Naive thymus-derived CD4-positive, alpha-beta T cell (primary cell): ENCODE results near the gene KCNAB1. TPM values are rescaled to one million over a fixed set of nuclear protein-coding genes. Genes with fewer than 3 reads are reported as not detected.

Experiments
- ATAC-seq: fragments of 150-1000 bp; cut with Tn5 transposase; 2 replicates; pipeline ENCODE4 v1.10.0; 2021; ENCODE audit warnings: mild to moderate bottlenecking, moderate library complexity
- CTCF ChIA-PET: fragments of 350-600 bp; sonication (Branson Sonifier 250); formaldehyde crosslinking; loops from one replicate; lab custom pipeline; 2021; ENCODE audit warnings: antibody characterized with exemption; lab: Charles Lee
- POLR2A ChIA-PET: fragments of 350-600 bp; sonication (Branson Sonifier 250); formaldehyde crosslinking; loops from one replicate; lab custom pipeline; 2021; ENCODE audit warnings: antibody characterized with exemption, inconsistent platforms; lab: Charles Lee
- DNase-seq, 9 donors: peaks; one replicate each; pipeline versions ENCODE4 v3.0.0 to v3.0.0-alpha.2; 2020 to 2022; ENCODE audit warnings: mixed read lengths in 1 of 9
- H3K27ac ChIP-seq: one replicate; pipeline ENCODE4 v1.7.0; 2013; ENCODE audit warnings: mild to moderate bottlenecking, low read depth, low read length, moderate library complexity
- H3K27me3 ChIP-seq, 2 donors: one replicate each; pipeline ENCODE4 v1.7.0; 2013; ENCODE audit warnings: low read length in 2 of 2, mild to moderate bottlenecking in 2 of 2, moderate library complexity in 2 of 2; ENCODE audit not compliant: control insufficient read depth in 2 of 2, insufficient read depth in 2 of 2
- H3K36me3 ChIP-seq, 3 experiments: 1 replicate in 2 of 3; 2 replicates in 1 of 3; pipeline ENCODE4 v1.7.0; 2013; ENCODE audit warnings: low read length in 3 of 3, mild to moderate bottlenecking in 3 of 3, moderate library complexity in 1 of 3; ENCODE audit not compliant: insufficient read depth in 3 of 3, control insufficient read depth in 2 of 3
- H3K4me1 ChIP-seq, 2 donors: one replicate each; pipeline ENCODE4 v1.7.0; 2013; ENCODE audit warnings: low read length in 2 of 2, mild to moderate bottlenecking in 2 of 2, moderate library complexity in 1 of 2; ENCODE audit not compliant: control insufficient read depth in 2 of 2, insufficient read depth in 2 of 2
- H3K4me3 ChIP-seq: 2 replicates; pipeline ENCODE4 v1.7.0; 2013; ENCODE audit warnings: mild to moderate bottlenecking, low read length
- H3K9me3 ChIP-seq, 3 experiments: 1 replicate in 2 of 3; 2 replicates in 1 of 3; pipeline ENCODE4 v1.7.0; 2013; ENCODE audit warnings: low read length in 3 of 3; ENCODE audit not compliant: control insufficient read depth in 2 of 3
- H3K27ac Mint-ChIP-seq, 9 donors: one replicate each; pipeline ENCODE4 v1.8.0; 2020 to 2022; ENCODE audit warnings: mixed read lengths in 9 of 9, mild to moderate bottlenecking in 8 of 9, moderate library complexity in 5 of 9, inconsistent platforms in 2 of 9
- H3K27me3 Mint-ChIP-seq, 5 donors: one replicate each; pipeline ENCODE4 v1.8.0; 2021 to 2022; ENCODE audit warnings: mixed read lengths in 5 of 5, mild to moderate bottlenecking in 1 of 5
- H3K36me3 Mint-ChIP-seq, 5 donors: one replicate each; pipeline ENCODE4 v1.8.0; 2020 to 2022; ENCODE audit warnings: mixed read lengths in 5 of 5, mild to moderate bottlenecking in 3 of 5, inconsistent platforms in 1 of 5
- H3K4me1 Mint-ChIP-seq, 7 donors: one replicate each; pipeline ENCODE4 v1.8.0; 2020 to 2022; ENCODE audit warnings: mixed read lengths in 7 of 7, mild to moderate bottlenecking in 3 of 7, inconsistent platforms in 1 of 7
- H3K4me3 Mint-ChIP-seq, 10 donors: one replicate each; pipeline ENCODE4 v1.8.0; 2020 to 2022; ENCODE audit warnings: mild to moderate bottlenecking in 10 of 10, mixed read lengths in 10 of 10, moderate library complexity in 6 of 10, inconsistent platforms in 2 of 10
- H3K9me3 Mint-ChIP-seq, 11 donors: one replicate each; pipeline ENCODE4 v1.8.0; 2020 to 2022; ENCODE audit warnings: mixed read lengths in 11 of 11, mild to moderate bottlenecking in 4 of 11, inconsistent platforms in 1 of 11, moderate library complexity in 1 of 11
- intact Hi-C, 2 donors: fragments of 100-400 bp; cut with micrococcal nuclease; formaldehyde crosslinking; loops; one replicate each; pipeline ENCODE4 v1.15.1; 2023
- polyA plus RNA-seq, 2 donors: library from polyadenylated mRNA; unstranded; fragments of 300-500 nt; fragmentation: Illumina TruSeq; gene quantifications; one replicate each; pipeline ENCODE4 v1.2.3, GENCODE V29; 2021
- total RNA-seq, 6 experiments: library from RNA in 5 of 6; stranded (reverse) in 5 of 6; gene quantifications; 1 replicate in 5 of 6; 2 replicates in 1 of 6; pipeline ENCODE4 v1.2.3 and lab custom pipeline; 2021 to 2026

Gene KCNAB1
- total and polyA plus RNA-seq, 7 experiments from 2014 or later = 0.09 to 0.17 TPM; not detected in 5

DNA sequence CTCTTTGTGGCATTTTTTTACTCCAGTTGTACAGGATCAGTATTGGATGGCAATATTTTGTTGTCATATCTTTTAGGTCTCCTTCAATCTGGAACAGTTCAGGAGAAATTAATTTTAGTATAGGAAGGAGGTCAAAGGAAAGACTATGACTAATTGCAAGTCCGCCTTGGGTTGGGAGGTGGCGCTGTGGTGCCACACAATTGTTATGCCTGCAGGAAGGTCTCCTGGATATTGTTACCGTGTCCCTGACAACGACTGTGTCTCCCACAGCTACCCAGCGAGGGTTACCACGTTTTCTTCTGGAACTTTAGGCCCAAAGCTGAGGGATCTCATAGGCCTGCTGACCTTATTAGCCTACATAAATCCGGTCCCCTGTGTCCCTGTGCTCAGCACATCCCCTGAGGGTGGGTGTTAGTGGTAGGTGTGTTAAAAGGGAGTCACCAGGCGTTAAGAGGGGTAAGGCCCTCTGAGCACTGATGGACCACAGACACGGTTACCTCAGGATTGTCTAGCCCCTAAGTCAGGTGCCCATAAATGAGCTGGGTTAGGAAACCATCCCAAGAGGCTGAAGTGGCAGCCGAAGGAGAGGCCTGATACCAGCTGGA, 31.5 kb downstream of the KCNAB1 start:
- no peak overlapping the region for H3K4me3 Mint-ChIP-seq
- no peaks in the 10 kb centered on the region for H3K36me3 ChIP-seq
- DNase-seq (peak in 7 of 9 donors; percentile 18 to 40 (median 27)), ATAC-seq (peak; percentile 58)
- H3K4me1 Mint-ChIP-seq = peaks cover 0 to 7% (median 0%) of the 10 kb centered on the region in 7 donors
- no peaks in the 10 kb centered on the region for H3K9me3 ChIP-seq
- H3K9me3 Mint-ChIP-seq = peaks cover 0 to 5% (median 0%) of the 10 kb centered on the region in 11 donors
- no peak overlapping the region for H3K27ac Mint-ChIP-seq
- H3K27me3 Mint-ChIP-seq = peaks cover 0 to 18% (median 0%) of the 10 kb centered on the region in 5 donors
- no peaks in the 10 kb centered on the region for H3K4me1 ChIP-seq
- H3K36me3 Mint-ChIP-seq = peaks cover 0 to 5% (median 0%) of the 10 kb centered on the region in 5 donors
- intact Hi-C loops = loop anchor here (1.0 to 5.0 kb wide), 5 partner anchors 230 to 1051 kb away; no protein-coding TSS in a partner anchor
- CTCF ChIA-PET = interaction anchor here (0.8 to 7.3 kb wide), 10 partner anchors 8 to 986 kb away, joined by 3 to 91 read pairs (median 8); partner anchors contain the start of gene SSR3
- no peak overlapping the region for H3K4me3 ChIP-seq
- H3K27me3 ChIP-seq = no peaks in the 10 kb centered on the region
- POLR2A ChIA-PET = interaction anchor here (0.7 to 0.8 kb wide), 2 partner anchors 982 to 1024 kb away, joined by 3 read pairs; no protein-coding TSS in a partner anchor
- H3K27ac ChIP-seq = no peak overlapping the region

GRCh38 chr3:156158656-156159295, 38.4 kb downstream of the KCNAB1 start:
- no peaks in the 10 kb centered on the region for H3K27me3 ChIP-seq
- CTCF ChIA-PET = interaction anchor here (0.8 to 1.2 kb wide), 3 partner anchors 11 to 350 kb away, joined by 3 to 4 read pairs (median 4); no protein-coding TSS in a partner anchor
- Mint-ChIP-seq H3K9me3 (peaks cover 0 to 5% (median 0%) of the 10 kb centered on the region in 11 donors), H3K36me3 (peaks cover 0 to 5% (median 0%) of the 10 kb centered on the region in 5 donors), H3K4me3 (no peak overlapping the region), H3K4me1 (peaks cover 5 to 21% (median 16%) of the 10 kb centered on the region in 7 donors), H3K27ac (no peak overlapping the region), H3K27me3 (peaks cover 0 to 15% (median 0%) of the 10 kb centered on the region in 5 donors)
- peaks cover 6 to 10% of the 10 kb centered on the region in 2 donors for H3K4me1 ChIP-seq
- no peak for ATAC-seq
- H3K27ac ChIP-seq = no peak overlapping the region
- no peaks in the 10 kb centered on the region for H3K36me3 ChIP-seq
- POLR2A ChIA-PET = interaction anchor here (0.6 to 0.7 kb wide), 2 partner anchors 14 to 380 kb away, joined by 3 read pairs; no protein-coding TSS in a partner anchor
- DNase-seq = no peak
- H3K9me3 ChIP-seq = no peaks in the 10 kb centered on the region
- intact Hi-C loops = no loop called here
- no peak overlapping the region for H3K4me3 ChIP-seq

DNA sequence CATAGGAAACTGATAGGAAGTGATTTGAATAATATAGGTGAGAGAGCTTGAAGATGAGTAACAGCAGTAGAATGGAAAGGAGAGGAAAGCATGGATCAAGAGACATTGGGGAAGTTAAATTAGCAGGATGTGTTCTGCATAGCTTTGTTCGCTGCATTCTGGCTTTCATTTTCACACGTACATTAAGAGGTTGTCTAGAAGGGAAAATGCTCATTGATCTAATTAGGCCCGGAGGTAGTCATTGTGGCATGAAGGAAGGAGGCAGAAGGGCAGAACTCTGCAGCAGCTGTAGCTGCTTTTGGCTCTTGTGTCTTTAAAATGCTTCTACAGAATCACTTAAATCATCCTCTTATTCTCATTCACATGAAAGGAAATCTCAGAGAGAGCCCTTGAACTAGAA, 40.3 kb downstream of the KCNAB1 start:
- Mint-ChIP-seq H3K4me1 (peaks cover 5 to 21% (median 16%) of the 10 kb centered on the region in 7 donors), H3K36me3 (peaks cover 0 to under 1% (median 0%) of the 10 kb centered on the region in 5 donors), H3K4me3 (peak overlapping the region; percentile 0 to 68 (median 44)), H3K27ac (peak overlapping the region in 7 of 9 donors; percentile 0 to 69 (median 16)), H3K9me3 (peaks cover 0 to under 1% (median 0%) of the 10 kb centered on the region in 11 donors), H3K27me3 (peaks cover 0 to 9% (median 0%) of the 10 kb centered on the region in 5 donors)
- ATAC-seq (no peak), DNase-seq (peak in 1 of 9 donors; percentile 4)
- Histone ChIP-seq H3K27me3 (no peaks in the 10 kb centered on the region), H3K9me3 (no peaks in the 10 kb centered on the region), H3K36me3 (no peaks in the 10 kb centered on the region), H3K4me3 (peak overlapping the region; percentile 24), H3K4me1 (peaks cover 6 to 10% of the 10 kb centered on the region in 2 donors), H3K27ac (no peak overlapping the region)
- CTCF ChIA-PET = interaction anchor here (1.4 kb wide), 1 partner anchor 9 kb away, joined by 4 read pairs; no protein-coding TSS in a partner anchor
- intact Hi-C loops = no loop called here
- POLR2A ChIA-PET = no interaction called here

GRCh38 chr3:156161172-156161571, 40.8 kb downstream of the KCNAB1 start:
- peaks cover 0 to 9% (median 0%) of the 10 kb centered on the region in 5 donors for H3K27me3 Mint-ChIP-seq
- CTCF ChIA-PET = interaction anchor here (0.8 to 1.4 kb wide), 2 partner anchors 10 to 970 kb away, joined by 3 to 4 read pairs; no protein-coding TSS in a partner anchor
- no peaks in the 10 kb centered on the region for H3K9me3 Mint-ChIP-seq
- Histone ChIP-seq H3K27ac (no peak overlapping the region), H3K27me3 (no peaks in the 10 kb centered on the region), H3K4me3 (peak overlapping the region; percentile 24), H3K9me3 (no peaks in the 10 kb centered on the region), H3K36me3 (no peaks in the 10 kb centered on the region), H3K4me1 (peaks cover 6 to 10% of the 10 kb centered on the region in 2 donors)
- intact Hi-C loops = no loop called here
- ATAC-seq (peak; percentile 60), DNase-seq (peak in 2 of 9 donors; percentile 11 to 14)
- POLR2A ChIA-PET = no interaction called here
- peak overlapping the region in 7 of 10 donors; percentile 25 to 68 (median 56) for H3K4me3 Mint-ChIP-seq
- H3K27ac Mint-ChIP-seq = peak overlapping the region in 5 of 9 donors; percentile 0 to 57 (median 22)
- peaks cover 5 to 21% (median 16%) of the 10 kb centered on the region in 7 donors for H3K4me1 Mint-ChIP-seq
- no peaks in the 10 kb centered on the region for H3K36me3 Mint-ChIP-seq

DNA sequence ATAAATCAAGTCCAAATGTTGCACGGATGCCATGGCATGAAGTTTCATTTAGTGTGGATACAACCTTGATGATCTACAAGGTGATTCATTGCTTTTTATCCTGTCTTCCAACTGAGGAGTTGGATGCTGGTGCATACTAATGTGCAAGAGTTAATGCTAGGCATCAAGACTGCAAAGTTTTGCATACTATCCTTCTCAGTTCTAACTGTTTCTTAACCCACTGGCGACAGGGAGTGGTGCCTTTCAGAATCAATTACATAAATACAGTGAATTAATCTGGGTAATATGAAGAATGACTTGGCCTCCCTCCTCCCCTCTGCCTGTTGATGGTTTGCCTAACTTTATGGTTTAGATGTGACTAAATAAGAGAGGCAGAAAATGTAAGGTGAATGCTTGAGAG, 43.5 kb downstream of the KCNAB1 start:
- Mint-ChIP-seq H3K27ac (no peak overlapping the region), H3K9me3 (no peaks in the 10 kb centered on the region), H3K36me3 (no peaks in the 10 kb centered on the region), H3K4me3 (no peak overlapping the region), H3K27me3 (peaks cover 0 to 7% (median 3%) of the 10 kb centered on the region in 5 donors), H3K4me1 (peaks cover 5 to 21% (median 16%) of the 10 kb centered on the region in 7 donors)
- Histone ChIP-seq H3K4me1 (peaks cover 6 to 10% of the 10 kb centered on the region in 2 donors), H3K27me3 (no peaks in the 10 kb centered on the region), H3K27ac (no peak overlapping the region), H3K4me3 (no peak overlapping the region), H3K36me3 (no peaks in the 10 kb centered on the region), H3K9me3 (no peaks in the 10 kb centered on the region)
- intact Hi-C loops = no loop called here
- ChIA-PET POLR2A (no interaction called here), CTCF (interaction anchor here (1.6 kb wide), 1 partner anchor 12 kb away, joined by 8 read pairs; no protein-coding TSS in a partner anchor)
- ATAC-seq (no peak), DNase-seq (no peak)

DNA sequence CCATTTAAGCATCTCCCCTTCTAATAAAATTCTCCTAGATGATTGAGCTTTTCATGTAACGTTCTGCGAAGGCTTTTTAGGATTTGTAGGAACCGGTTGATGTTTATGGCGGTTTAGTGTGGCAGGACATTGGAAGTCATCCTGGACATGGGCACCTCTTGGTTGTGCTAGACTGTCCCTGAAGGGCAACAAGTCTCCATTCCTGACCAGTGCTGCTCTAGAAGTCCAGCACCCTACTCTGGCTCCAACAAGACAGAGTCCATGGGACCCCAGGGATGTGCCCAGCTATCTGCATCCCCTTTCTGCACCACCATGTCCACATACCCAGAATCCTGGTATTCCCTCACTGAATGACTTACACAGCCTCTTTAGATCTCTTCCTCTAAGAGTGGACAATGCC, 46.4 kb downstream of the KCNAB1 start:
- intact Hi-C loops = no loop called here
- Mint-ChIP-seq H3K27me3 (peaks cover 4 to 15% (median 10%) of the 10 kb centered on the region in 5 donors), H3K36me3 (no peaks in the 10 kb centered on the region), H3K9me3 (no peaks in the 10 kb centered on the region), H3K27ac (no peak overlapping the region), H3K4me3 (no peak overlapping the region), H3K4me1 (no peaks in the 10 kb centered on the region)
- Histone ChIP-seq H3K4me1 (no peaks in the 10 kb centered on the region), H3K27me3 (no peaks in the 10 kb centered on the region), H3K36me3 (no peaks in the 10 kb centered on the region), H3K9me3 (no peaks in the 10 kb centered on the region), H3K27ac (no peak overlapping the region), H3K4me3 (no peak overlapping the region)
- DNase-seq (no peak), ATAC-seq (no peak)
- ChIA-PET CTCF (interaction anchor here (0.7 kb wide), 1 partner anchor 14 kb away, joined by 3 read pairs; no protein-coding TSS in a partner anchor), POLR2A (no interaction called here)
